ENCODE measurements around the gene MEF2B. TPM values are rescaled to one million over a fixed set of nuclear protein-coding genes. Genes with fewer than 3 reads are reported as not detected.

The MEF2B gene
- total RNA-seq, 1 experiment from 2014 or later = 1.1 TPM

DNA sequence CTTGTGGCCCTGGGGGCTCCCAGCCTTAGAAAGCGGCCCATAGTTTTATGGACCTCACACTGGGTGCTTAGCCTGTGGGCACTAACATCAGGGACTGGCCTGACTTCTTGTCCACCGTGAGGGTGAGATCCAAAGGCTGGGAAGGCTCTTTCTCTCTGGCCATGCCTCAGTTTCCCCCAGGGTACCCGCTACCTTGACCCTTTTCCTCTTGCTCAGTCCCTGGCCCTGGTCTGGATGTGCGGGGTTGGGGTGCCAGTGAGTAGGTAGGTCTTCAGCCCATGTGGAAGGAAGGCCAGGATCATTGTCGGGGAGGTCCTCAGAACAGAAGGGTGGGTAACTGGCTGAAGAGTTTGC, 30.2 kb downstream of the MEF2B start:
- Histone ChIP-seq H3K4me3 (ENCODE audit: low read depth in 2 of 2, low read length in 2 of 2) (no peak overlapping the region), H3K36me3 (ENCODE audit: control insufficient read depth, insufficient read depth, low read length) (peaks cover 5% of the 10 kb centered on the region; the same call in 1 of the 2 replicates), H3K27me3 (ENCODE audit: control insufficient read depth, insufficient read depth, low read length) (no peaks in the 10 kb centered on the region), H3K27ac (ENCODE audit: low read length) (no peak overlapping the region), H3K4me1 (ENCODE audit: control insufficient read depth, insufficient read depth, low read length) (no peaks in the 10 kb centered on the region; the same call in 1 of the 2 replicates), H3K9me3 (ENCODE audit: control insufficient read depth, insufficient read depth, low read depth, low read length) (no peaks in the 10 kb centered on the region)
- no TSS peak for BruUV-seq (replicated peaks)
- no peak for ATAC-seq
- TF ChIP-seq TCF7L2 (IDR thresholded peaks at IDR 0.05; ENCODE audit: low read depth, low read length) (no peak), CTCF (IDR thresholded peaks at IDR 0.05) (peak; percentile 3)
- in situ Hi-C loops (cut with HindIII; ENCODE audit: low pct_unique_long_range_greater_than_20kb, low sequenced_read_pairs) (no loop called here), intact Hi-C loops (cut with micrococcal nuclease; ENCODE audit: unreplicated experiment) (loop anchor here (10.0 kb wide), 1 partner anchor 75 kb away; the partner anchor contains the start of gene SLC25A42)
- POLR2A ChIA-PET = no interaction called here
- DNase-seq (ENCODE audit: low read depth, low spot score) = no peak
- CTCF ChIA-PET = no interaction called here

- Histone ChIP-seq H3K4me1 (ENCODE audit: control insufficient read depth, insufficient read depth, low read length) (no peaks in the 10 kb centered on the region; the same call in 1 of the 2 replicates), H3K27me3 (ENCODE audit: control insufficient read depth, insufficient read depth, low read length) (no peaks in the 10 kb centered on the region), H3K36me3 (ENCODE audit: control insufficient read depth, insufficient read depth, low read length) (peaks cover 5% of the 10 kb centered on the region; the same call in 1 of the 2 replicates), H3K4me3 (ENCODE audit: low read depth in 2 of 2, low read length in 2 of 2) (peak within 1 kb of the TSS; percentile 83 to 86), H3K9me3 (ENCODE audit: control insufficient read depth, insufficient read depth, low read depth, low read length) (no peaks in the 10 kb centered on the region), H3K27ac (ENCODE audit: low read length) (peak within 1 kb of the TSS; percentile 88)
- ChIA-PET POLR2A (no interaction called here), CTCF (no interaction called here)
- BruUV-seq (replicated peaks) = no TSS peak
- peak; percentile 48; the same call in 1 of the 2 replicates for TF ChIP-seq POLR2AphosphoS5 (IDR thresholded peaks at IDR 0.05; ENCODE audit: low read depth, low read length)
- TF ChIP-seq TCF7L2 (IDR thresholded peaks at IDR 0.05; ENCODE audit: low read depth, low read length) = peak; percentile 96
- no peak for TF ChIP-seq CTCF (IDR thresholded peaks at IDR 0.05)
- in situ Hi-C loops (cut with HindIII; ENCODE audit: low pct_unique_long_range_greater_than_20kb, low sequenced_read_pairs) (no loop called here), intact Hi-C loops (cut with micrococcal nuclease; ENCODE audit: unreplicated experiment) (loop anchor here (10.0 kb wide), 1 partner anchor 74 kb away; the partner anchor contains the start of gene SLC25A42)
- ATAC-seq (peak; percentile 100), DNase-seq (ENCODE audit: low read depth, low spot score) (peak; percentile 92)
Measured at GRCh38 chr19:19138109-19138981, 31.7 kb downstream of the MEF2B start, which contains the start of gene TMEM161A. Gene TMEM161A, minus strand, starts transcription at chr19:19138478. Its CDS starts 50 bp downstream, at chr19:19138428.

- DNase-seq (ENCODE audit: low read depth, low spot score) (no peak), ATAC-seq (no peak)
- peaks cover 5% of the 10 kb centered on the region; the same call in 1 of the 2 replicates for H3K36me3 ChIP-seq (ENCODE audit: control insufficient read depth, insufficient read depth, low read length)
- in situ Hi-C loops (cut with HindIII; ENCODE audit: low pct_unique_long_range_greater_than_20kb, low sequenced_read_pairs) (no loop called here), intact Hi-C loops (cut with micrococcal nuclease; ENCODE audit: unreplicated experiment) (loop anchor here (10.0 kb wide), 1 partner anchor 73 kb away; the partner anchor contains the start of gene SLC25A42)
- no peaks in the 10 kb centered on the region for H3K9me3 ChIP-seq (ENCODE audit: control insufficient read depth, insufficient read depth, low read depth, low read length)
- peak overlapping the region; percentile 88 for H3K27ac ChIP-seq (ENCODE audit: low read length)
- no peaks in the 10 kb centered on the region for H3K27me3 ChIP-seq (ENCODE audit: control insufficient read depth, insufficient read depth, low read length)
- ChIA-PET POLR2A (no interaction called here), CTCF (no interaction called here)
- H3K4me3 ChIP-seq (ENCODE audit: low read depth in 2 of 2, low read length in 2 of 2) = peak overlapping the region; percentile 83 to 86
- BruUV-seq (replicated peaks) = no TSS peak
- TF ChIP-seq SIN3A (IDR thresholded peaks at IDR 0.05; ENCODE audit: borderline replicate concordance, insufficient read depth, low read depth, low read length) (no peak), TCF7L2 (IDR thresholded peaks at IDR 0.05; ENCODE audit: low read depth, low read length) (no peak), REST (IDR thresholded peaks at IDR 0.05; ENCODE audit: insufficient read depth in 1 of 2, low read depth in 2 of 2, low read length in 1 of 2) (no peak), POLR2AphosphoS5 (IDR thresholded peaks at IDR 0.05; ENCODE audit: low read depth, low read length) (no peak), CTCF (IDR thresholded peaks at IDR 0.05) (no peak)
- H3K4me1 ChIP-seq (ENCODE audit: control insufficient read depth, insufficient read depth, low read length) = no peaks in the 10 kb centered on the region; the same call in 1 of the 2 replicates
Measured at GRCh38 chr19:19137556-19138108, 32.4 kb downstream of the MEF2B start.

All from Panc1 (cell line).